ENCODE data around the gene MEIS2.

DNA sequence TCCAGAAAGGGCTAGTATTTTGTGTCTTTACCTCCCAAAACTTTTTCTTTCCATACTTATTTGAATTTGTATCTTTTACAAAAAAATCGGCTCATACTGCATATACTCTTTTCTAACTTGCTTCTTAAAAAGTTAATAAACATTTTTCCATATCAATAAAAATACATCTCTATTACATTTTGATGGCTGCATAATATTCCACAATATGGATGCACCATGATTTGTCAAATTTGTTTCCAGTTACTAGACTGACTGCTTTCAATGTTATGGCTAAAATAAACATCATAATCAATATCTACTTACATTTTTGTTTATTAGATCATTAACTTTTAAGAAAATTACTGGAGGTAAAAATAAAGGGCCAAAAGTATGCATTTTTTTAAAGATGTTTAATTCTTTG lies 121.7 kb downstream of the MEIS2 start:
- no peak for TF ChIP-seq POLR2A (IDR thresholded peaks at IDR 0.05)
- TF ChIP-seq, protein P1, sequence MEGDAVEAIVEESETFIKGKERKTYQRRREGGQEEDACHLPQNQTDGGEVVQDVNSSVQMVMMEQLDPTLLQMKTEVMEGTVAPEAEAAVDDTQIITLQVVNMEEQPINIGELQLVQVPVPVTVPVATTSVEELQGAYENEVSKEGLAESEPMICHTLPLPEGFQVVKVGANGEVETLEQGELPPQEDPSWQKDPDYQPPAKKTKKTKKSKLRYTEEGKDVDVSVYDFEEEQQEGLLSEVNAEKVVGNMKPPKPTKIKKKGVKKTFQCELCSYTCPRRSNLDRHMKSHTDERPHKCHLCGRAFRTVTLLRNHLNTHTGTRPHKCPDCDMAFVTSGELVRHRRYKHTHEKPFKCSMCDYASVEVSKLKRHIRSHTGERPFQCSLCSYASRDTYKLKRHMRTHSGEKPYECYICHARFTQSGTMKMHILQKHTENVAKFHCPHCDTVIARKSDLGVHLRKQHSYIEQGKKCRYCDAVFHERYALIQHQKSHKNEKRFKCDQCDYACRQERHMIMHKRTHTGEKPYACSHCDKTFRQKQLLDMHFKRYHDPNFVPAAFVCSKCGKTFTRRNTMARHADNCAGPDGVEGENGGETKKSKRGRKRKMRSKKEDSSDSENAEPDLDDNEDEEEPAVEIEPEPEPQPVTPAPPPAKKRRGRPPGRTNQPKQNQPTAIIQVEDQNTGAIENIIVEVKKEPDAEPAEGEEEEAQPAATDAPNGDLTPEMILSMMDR (IDR thresholded peaks at IDR 0.05) = no peak
- TF ChIP-seq POLR2AphosphoS5 (IDR thresholded peaks at IDR 0.05) = no peak
